Fibroblast of lung (primary cell): ENCODE results near the gene CNTNAP5. TPM values are rescaled to one million over a fixed set of nuclear protein-coding genes. Genes with fewer than 3 reads are reported as not detected.

Experiments
- DNase-seq, 2 donors: peaks; one replicate each; pipeline versions ENCODE4 v3.0.0 to v3.0.0-alpha.2; 2010; ENCODE audit warnings: low read depth in 2 of 2
- H2AFZ ChIP-seq: 2 replicates; pipeline ENCODE4 v1.5.1; 2012; ENCODE audit warnings: low read length, control low read depth, inconsistent platforms
- H3K27ac ChIP-seq: 2 replicates; pipeline ENCODE4 v1.5.1; 2011; ENCODE audit warnings: low read length, control low read depth; ENCODE audit not compliant: insufficient read depth
- H3K27me3 ChIP-seq: 2 replicates; pipeline ENCODE4 v1.5.1; 2011; ENCODE audit warnings: mild to moderate bottlenecking, low read length; ENCODE audit not compliant: control insufficient read depth, insufficient read depth
- H3K36me3 ChIP-seq: 2 replicates; pipeline ENCODE4 v1.5.1; 2011; ENCODE audit warnings: low read length; ENCODE audit not compliant: control insufficient read depth, insufficient read depth
- H3K4me1 ChIP-seq: 2 replicates; pipeline ENCODE4 v1.5.1; 2011; ENCODE audit warnings: low read length; ENCODE audit not compliant: control insufficient read depth, insufficient read depth; ENCODE audit errors: extremely low read depth
- H3K4me2 ChIP-seq: 2 replicates; pipeline ENCODE4 v1.5.1; 2011; ENCODE audit warnings: low read length, control low read depth; ENCODE audit not compliant: insufficient read depth; ENCODE audit errors: extremely low read depth
- H3K4me3 ChIP-seq, 4 experiments: fragments of 200-600 bp in 1 of 4; sonication (generic) in 1 of 4; replicated peaks in 1 of 4; 2 replicates each; pipeline ENCODE4 v1.5.1; 2011 to 2016; ENCODE audit warnings: low read length in 4 of 4, low read depth in 3 of 4, mild to moderate bottlenecking in 3 of 4, control low read depth in 2 of 4, inconsistent platforms in 1 of 4, mixed read lengths in 1 of 4; ENCODE audit not compliant: insufficient read depth in 1 of 4; ENCODE audit errors: control extremely low read depth in 1 of 4
- H3K79me2 ChIP-seq: 2 replicates; pipeline ENCODE4 v1.5.1; 2012; ENCODE audit warnings: mild to moderate bottlenecking, low read length, inconsistent platforms; ENCODE audit not compliant: control insufficient read depth, insufficient read depth
- H3K9ac ChIP-seq: 2 replicates; pipeline ENCODE4 v1.5.1; 2011; ENCODE audit warnings: mild to moderate bottlenecking, low read length, control low read depth; ENCODE audit not compliant: insufficient read depth
- H3K9me3 ChIP-seq: 2 replicates; pipeline ENCODE4 v1.5.1; 2012; ENCODE audit warnings: low read depth, low read length; ENCODE audit not compliant: control insufficient read depth, insufficient read depth
- H4K20me1 ChIP-seq: 2 replicates; pipeline ENCODE4 v1.5.1; 2011; ENCODE audit warnings: low read length; ENCODE audit not compliant: control insufficient read depth, insufficient read depth; ENCODE audit errors: extremely low read depth
- EZH2 ChIP-seq: IDR thresholded peaks from 2 replicates; pipeline ENCODE4 v1.5.1; 2012; ENCODE audit warnings: low read length, control low read depth, mild to moderate bottlenecking; ENCODE audit errors: missing control alignments
- polyA plus RNA-seq, 2 donors: library from polyadenylated mRNA; depleted of rRNA in 1 of 2; stranded (reverse) in 1 of 2; unstranded in 1 of 2; fragments of >200 nt; gene quantifications; 2 replicates each; pipeline ENCODE4 v1.2.1, GENCODE V29; 2011 to 2012; ENCODE audit warnings: missing spikeins in 1 of 2
- total RNA-seq: library from RNA; depleted of rRNA; stranded (reverse); fragments of >200 nt; gene quantifications from 2 replicates; pipeline ENCODE4 v1.2.1, GENCODE V29; 2014
- TF ChIP-seq, protein P1 (sequence below), 2 donors: IDR thresholded peaks in 1 of 2; conservative IDR thresholded peaks in 1 of 2; 1 replicate in 1 of 2; 2 replicates in 1 of 2; pipeline ENCODE4 v1.5.1; 2011 to 2012; ENCODE audit warnings: low read length in 2 of 2, control low read depth in 1 of 2, inconsistent platforms in 1 of 2, low read depth in 1 of 2, mild to moderate bottlenecking in 1 of 2

CNTNAP5 gene
- total and polyA plus RNA-seq, 2 donors (not counting 1 experiment from before 2014, with no cell fraction given): not detected

GRCh38 chr2:124584615-124585014, 559.5 kb downstream of the CNTNAP5 start:
- Histone ChIP-seq H3K4me1 (no peaks in the 10 kb centered on the region), H3K9me3 (no peaks in the 10 kb centered on the region), H3K4me2 (no peak overlapping the region), H4K20me1 (no peaks in the 10 kb centered on the region), H2AFZ (no peak overlapping the region), H3K27me3 (no peaks in the 10 kb centered on the region), H3K4me3 (no peak overlapping the region), H3K36me3 (no peaks in the 10 kb centered on the region), H3K27ac (no peak overlapping the region), H3K79me2 (no peaks in the 10 kb centered on the region), H3K9ac (no peak overlapping the region)
- TF ChIP-seq, protein P1, sequence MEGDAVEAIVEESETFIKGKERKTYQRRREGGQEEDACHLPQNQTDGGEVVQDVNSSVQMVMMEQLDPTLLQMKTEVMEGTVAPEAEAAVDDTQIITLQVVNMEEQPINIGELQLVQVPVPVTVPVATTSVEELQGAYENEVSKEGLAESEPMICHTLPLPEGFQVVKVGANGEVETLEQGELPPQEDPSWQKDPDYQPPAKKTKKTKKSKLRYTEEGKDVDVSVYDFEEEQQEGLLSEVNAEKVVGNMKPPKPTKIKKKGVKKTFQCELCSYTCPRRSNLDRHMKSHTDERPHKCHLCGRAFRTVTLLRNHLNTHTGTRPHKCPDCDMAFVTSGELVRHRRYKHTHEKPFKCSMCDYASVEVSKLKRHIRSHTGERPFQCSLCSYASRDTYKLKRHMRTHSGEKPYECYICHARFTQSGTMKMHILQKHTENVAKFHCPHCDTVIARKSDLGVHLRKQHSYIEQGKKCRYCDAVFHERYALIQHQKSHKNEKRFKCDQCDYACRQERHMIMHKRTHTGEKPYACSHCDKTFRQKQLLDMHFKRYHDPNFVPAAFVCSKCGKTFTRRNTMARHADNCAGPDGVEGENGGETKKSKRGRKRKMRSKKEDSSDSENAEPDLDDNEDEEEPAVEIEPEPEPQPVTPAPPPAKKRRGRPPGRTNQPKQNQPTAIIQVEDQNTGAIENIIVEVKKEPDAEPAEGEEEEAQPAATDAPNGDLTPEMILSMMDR (conservative IDR thresholded peaks at IDR 0.05 in 1 of 2, IDR thresholded peaks at IDR 0.05 in 1 of 2; ENCODE audit: low read depth in 1 of 2, low read length in 2 of 2): no peak
- TF ChIP-seq EZH2: no peak
- DNase-seq: no peak

DNA sequence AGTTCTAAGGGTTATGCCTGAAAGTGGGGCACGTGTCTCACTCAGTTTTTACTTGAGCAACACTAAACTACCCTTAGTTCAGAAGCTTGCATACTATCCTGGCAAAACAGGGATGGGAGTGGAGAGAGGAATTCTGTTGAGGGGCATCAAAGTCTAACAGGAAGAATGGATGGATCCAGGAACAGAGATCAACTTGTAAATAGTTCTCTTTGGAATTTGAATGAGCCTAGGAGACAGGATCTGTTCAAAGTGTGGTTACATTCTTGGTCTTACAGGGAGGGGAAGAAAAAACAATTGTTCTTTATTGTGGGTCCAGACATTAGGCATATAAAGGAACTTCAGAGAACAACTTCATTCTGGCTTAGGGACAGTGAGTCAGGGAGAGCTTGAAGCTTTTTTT, 560.2 kb downstream of the CNTNAP5 start:
- H4K20me1 ChIP-seq: no peaks in the 10 kb centered on the region
- no peaks in the 10 kb centered on the region for H3K4me1 ChIP-seq
- DNase-seq: no peak

DNA sequence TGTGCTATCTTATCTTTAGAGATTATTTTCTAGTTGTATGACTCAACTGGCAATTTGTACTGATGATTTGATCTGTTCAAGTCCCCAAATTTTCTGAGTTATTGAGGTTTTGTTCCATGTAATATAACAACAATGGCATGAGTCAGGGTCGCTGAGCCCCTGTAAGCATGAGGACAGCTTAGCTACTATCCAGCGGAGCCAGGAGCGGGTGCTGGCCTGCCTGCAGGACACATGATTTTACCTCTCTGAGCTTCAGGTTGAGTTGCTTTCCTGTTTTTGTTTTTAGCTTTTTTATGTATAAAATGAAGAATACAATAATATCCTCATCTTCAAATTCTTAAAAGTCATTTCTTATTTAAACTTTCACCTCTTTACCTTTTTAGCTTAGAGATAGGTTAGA, 561.1 kb downstream of the CNTNAP5 start:
- TF ChIP-seq, protein P1 (conservative IDR thresholded peaks at IDR 0.05 in 1 of 2, IDR thresholded peaks at IDR 0.05 in 1 of 2; ENCODE audit: low read depth in 1 of 2, low read length in 2 of 2): no peak
- TF ChIP-seq EZH2: no peak
- H3K79me2 ChIP-seq: no peaks in the 10 kb centered on the region
- no peaks in the 10 kb centered on the region for H4K20me1 ChIP-seq
- H3K4me3 ChIP-seq: no peak overlapping the region
- no peak overlapping the region for H3K9ac ChIP-seq
- H3K9me3 ChIP-seq: no peaks in the 10 kb centered on the region
- no peak for DNase-seq
- H3K4me1 ChIP-seq: no peaks in the 10 kb centered on the region
- H3K36me3 ChIP-seq: no peaks in the 10 kb centered on the region
- no peak overlapping the region for H3K4me2 ChIP-seq
- H3K27ac ChIP-seq: no peak overlapping the region
- H3K27me3 ChIP-seq: no peaks in the 10 kb centered on the region
- H2AFZ ChIP-seq: no peak overlapping the region

More for the DNA sequence above, 560.2 kb downstream of the CNTNAP5 start:
- no peaks in the 10 kb centered on the region for H3K27me3 ChIP-seq
- TF ChIP-seq EZH2: no peak
- TF ChIP-seq, protein P1 (conservative IDR thresholded peaks at IDR 0.05 in 1 of 2, IDR thresholded peaks at IDR 0.05 in 1 of 2; ENCODE audit: low read depth in 1 of 2, low read length in 2 of 2): no peak
- no peak overlapping the region for H3K27ac ChIP-seq
- H3K79me2 ChIP-seq: no peaks in the 10 kb centered on the region
- H3K36me3 ChIP-seq: no peaks in the 10 kb centered on the region
- no peaks in the 10 kb centered on the region for H3K9me3 ChIP-seq
- H3K9ac ChIP-seq: no peak overlapping the region
- no peak overlapping the region for H2AFZ ChIP-seq
- H3K4me2 ChIP-seq: no peak overlapping the region
- no peak overlapping the region for H3K4me3 ChIP-seq
